Measurements from ENCODE around the gene CLCN7. TPM values are rescaled to one million over a fixed set of nuclear protein-coding genes. Genes with fewer than 3 reads are reported as not detected.
A peak's percentile ranks its signal among the peaks of the same experiment; 100 is the strongest.

CLCN7 gene
- total and polyA plus RNA-seq, 2 of the 13 experiments (the other 11 are each of a cell fraction or from before 2014, with no cell fraction given) = 24.6 to 25.1 TPM

DNA sequence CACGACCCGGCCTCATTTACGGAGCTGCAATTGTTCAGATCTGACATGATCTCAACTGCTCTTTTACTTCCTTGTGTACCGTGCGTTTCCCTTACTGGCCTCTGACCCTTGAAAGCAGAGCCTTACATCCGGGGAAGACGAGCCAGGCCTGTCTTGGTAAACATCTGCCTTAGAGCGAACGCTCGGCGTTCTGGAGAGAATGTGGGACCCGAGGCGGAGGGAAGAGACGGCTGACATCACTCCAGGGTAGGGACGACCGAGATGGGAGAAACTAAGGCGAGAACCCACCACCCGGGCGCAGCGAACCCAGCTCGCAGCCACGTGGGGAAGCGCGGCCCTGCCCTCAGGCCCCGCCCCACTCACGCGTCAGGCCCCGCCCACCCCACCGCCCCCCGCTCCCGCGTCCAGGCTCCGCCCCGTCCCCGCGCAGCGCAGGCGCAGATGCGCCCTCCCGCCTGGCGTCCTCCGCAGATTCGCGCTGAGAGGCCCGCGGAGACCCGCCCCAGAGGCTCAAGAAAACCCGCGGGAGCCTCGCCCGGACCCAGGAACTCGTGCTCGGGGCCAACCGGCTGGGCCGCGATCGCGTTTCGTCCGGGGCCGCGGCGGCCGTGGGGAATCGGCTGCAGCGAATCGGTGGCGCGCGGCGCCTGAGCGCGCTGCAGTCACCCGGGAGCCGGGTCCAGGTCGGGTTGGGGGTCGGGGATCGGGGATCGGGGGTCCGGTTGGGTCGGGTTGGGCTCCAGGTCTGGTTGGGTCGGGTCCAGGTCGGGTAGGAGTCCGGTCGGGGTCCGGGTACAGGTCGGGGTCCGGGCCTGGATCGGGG lies 18.3 kb upstream of the CLCN7 start, which contains the start of gene TELO2 (continued):
- TF ChIP-seq ZBTB25 (CRISPR knock-in tag; IDR thresholded peaks at IDR 0.05) (peak; percentile 28; the same call in 1 of the 2 replicates), KMT2B (CRISPR knock-in tag; IDR thresholded peaks at IDR 0.05) (peak; percentile 58), PCBP1 (IDR thresholded peaks at IDR 0.05; ENCODE audit: borderline replicate concordance, low read depth, low read length) (no peak), PITX1 (CRISPR knock-in tag; IDR thresholded peaks at IDR 0.05) (0 out of 2 replicates have a peak, but pooled peaks have one; percentile 18), ELF3 (CRISPR knock-in tag; IDR thresholded peaks at IDR 0.05) (peak; percentile 80), BORCS8-MEF2B (CRISPR knock-in tag; IDR thresholded peaks at IDR 0.05) (peak; percentile 57; the same call in 1 of the 2 replicates), ATF7-NPFF (CRISPR knock-in tag; IDR thresholded peaks at IDR 0.05; ENCODE audit: low read depth) (no peak), PAF1 (CRISPR knock-in tag; IDR thresholded peaks at IDR 0.05) (no peak), ZBED4 (CRISPR knock-in tag; IDR thresholded peaks at IDR 0.05; ENCODE audit: borderline replicate concordance) (no peak; the same call in 1 of the 2 replicates), ZFP36L2 (CRISPR knock-in tag; IDR thresholded peaks at IDR 0.05) (no peak), ZNF317 (CRISPR knock-in tag; IDR thresholded peaks at IDR 0.05) (no peak), MBD4 (IDR thresholded peaks at IDR 0.05; ENCODE audit: borderline replicate concordance, low read length) (no peak), ZNF382 (CRISPR knock-in tag; IDR thresholded peaks at IDR 0.05; ENCODE audit: borderline replicate concordance) (no peak), KLF6 (CRISPR knock-in tag; IDR thresholded peaks at IDR 0.05) (0 out of 2 replicates have a peak, but pooled peaks have one; percentile 33), MEIS2 (CRISPR knock-in tag; IDR thresholded peaks at IDR 0.05) (no peak; the same call in 1 of the 2 replicates), ZNF263 (CRISPR knock-in tag; IDR thresholded peaks at IDR 0.05) (no peak), MYNN (CRISPR knock-in tag; IDR thresholded peaks at IDR 0.05; ENCODE audit: low read depth) (no peak), ZSCAN29 (CRISPR knock-in tag; conservative IDR thresholded peaks at IDR 0.05) (0 out of 2 replicates have a peak, but pooled peaks have one; percentile 23), ATF7 (IDR thresholded peaks at IDR 0.05) (no peak), ATF7 (CRISPR knock-in tag; IDR thresholded peaks at IDR 0.05) (no peak), NPAS2 (CRISPR knock-in tag; IDR thresholded peaks at IDR 0.05; ENCODE audit: borderline replicate concordance) (no peak), ZNF549 (CRISPR knock-in tag; IDR thresholded peaks at IDR 0.05) (no peak), GTF3A (CRISPR knock-in tag; conservative IDR thresholded peaks at IDR 0.05) (no peak)
- TF ChIP-seq, protein P1, sequence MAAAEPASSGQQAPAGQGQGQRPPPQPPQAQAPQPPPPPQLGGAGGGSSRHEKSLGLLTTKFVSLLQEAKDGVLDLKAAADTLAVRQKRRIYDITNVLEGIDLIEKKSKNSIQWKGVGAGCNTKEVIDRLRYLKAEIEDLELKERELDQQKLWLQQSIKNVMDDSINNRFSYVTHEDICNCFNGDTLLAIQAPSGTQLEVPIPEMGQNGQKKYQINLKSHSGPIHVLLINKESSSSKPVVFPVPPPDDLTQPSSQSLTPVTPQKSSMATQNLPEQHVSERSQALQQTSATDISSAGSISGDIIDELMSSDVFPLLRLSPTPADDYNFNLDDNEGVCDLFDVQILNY (CRISPR knock-in tag; conservative IDR thresholded peaks at IDR 0.05) = peak; percentile 59
